Hematopoietic multipotent progenitor cell treated with erythropoietin and hydrocortisone succinate and interleukin-3 and kit ligand, for 17 days (in vitro differentiated cells): ENCODE measurements around the gene TBX18.

Experiments
- DNase-seq: peaks from one replicate; pipeline ENCODE4 v3.0.0-alpha.2; 2015; ENCODE audit warnings: low spot score

The TBX18 gene

DNA sequence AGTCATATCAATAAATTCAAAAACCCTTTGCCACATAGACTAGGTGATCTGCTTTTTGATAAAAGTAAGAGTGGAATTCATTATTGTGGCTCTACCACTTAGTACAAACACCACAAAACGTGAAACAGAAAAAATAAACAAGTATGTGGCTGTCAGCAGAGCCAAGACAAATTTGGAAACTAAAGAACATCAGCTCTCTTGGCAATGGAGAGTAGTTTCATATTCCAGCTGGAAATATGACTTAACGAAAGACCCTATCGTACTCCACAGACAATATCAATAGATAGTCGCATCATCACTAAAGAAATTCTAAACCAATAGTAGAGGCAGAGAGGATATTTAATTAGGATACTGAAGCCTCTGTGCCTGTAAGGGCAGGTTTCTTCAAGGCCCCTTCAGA is 20.8 kb downstream of the TBX18 start:
- DNase-seq, result no peak

DNA sequence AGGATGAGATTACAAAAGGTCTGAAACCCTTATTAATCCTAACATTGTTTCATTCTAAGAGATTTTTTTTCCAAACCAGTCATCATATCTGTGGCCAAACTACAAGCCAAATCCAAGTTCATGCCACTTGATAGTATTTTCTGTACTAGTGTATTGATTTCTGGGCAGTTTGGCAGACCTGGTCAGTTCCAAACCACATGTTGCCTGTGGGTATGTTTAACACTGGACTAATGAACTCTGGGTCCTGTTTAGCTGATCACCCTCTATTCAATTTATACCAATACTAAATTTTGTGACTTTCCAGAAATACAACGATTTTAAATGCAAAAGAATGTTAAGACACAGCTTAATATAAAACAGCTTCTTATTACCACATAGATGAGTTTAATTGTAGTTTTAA is 24.0 kb downstream of the TBX18 start:
- no peak for DNase-seq

DNA sequence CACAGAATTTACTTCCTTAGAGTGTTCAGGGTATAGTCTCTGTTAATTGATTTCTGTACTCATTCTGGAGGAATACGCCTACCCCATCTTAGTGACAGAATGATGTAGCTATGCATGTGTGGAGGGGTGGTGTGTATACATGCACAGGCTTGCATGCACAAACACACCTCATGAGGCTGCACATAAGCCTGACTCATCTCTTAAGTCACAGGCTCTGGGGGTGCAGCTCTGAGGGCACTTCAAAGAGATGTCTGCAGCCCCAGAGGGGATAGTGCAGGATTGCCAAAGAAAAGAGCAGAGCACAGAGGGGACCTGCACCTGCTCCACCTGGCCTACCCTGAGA is 24.6 kb downstream of the TBX18 start:
- DNase-seq, result no peak

DNA sequence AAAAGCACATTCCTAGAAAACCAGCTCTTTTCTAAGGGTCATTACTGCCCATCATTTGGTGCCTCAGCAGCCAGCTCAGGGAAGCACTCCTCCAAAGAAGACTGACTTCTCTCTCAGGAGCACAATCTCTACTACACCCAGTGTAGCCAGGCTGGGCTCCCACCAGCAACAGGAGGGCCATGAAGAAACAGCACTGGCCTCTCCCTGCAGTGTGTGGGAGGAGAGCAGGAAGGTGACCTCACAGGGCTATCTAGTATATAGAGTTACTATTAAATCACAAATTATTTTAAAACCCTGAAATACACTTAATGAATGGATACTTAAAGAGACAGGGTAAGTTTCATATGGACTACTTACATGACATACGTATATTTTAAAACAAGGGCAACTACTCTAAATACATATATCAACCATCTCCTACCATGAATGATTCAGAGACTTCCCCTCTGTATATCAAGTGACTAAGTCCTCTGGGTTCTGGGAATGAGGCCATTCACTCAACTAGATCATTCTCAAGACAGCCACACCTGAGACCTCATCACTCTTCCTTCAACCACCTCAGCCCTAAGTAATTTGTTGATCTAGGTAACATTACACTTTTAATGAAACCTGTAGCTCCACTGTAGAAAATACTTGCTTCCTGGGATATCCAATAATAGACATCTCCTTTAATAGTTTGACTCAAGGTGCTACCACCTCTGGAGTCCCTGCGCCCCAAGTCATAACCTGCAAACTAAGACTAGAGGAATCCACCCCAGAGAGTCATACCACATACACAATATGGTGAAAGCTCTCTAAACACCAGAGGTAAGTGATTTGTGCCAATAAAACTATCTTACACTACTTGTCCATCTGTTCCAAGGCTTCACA is 25.2 kb downstream of the TBX18 start:
- no peak for DNase-seq

DNA sequence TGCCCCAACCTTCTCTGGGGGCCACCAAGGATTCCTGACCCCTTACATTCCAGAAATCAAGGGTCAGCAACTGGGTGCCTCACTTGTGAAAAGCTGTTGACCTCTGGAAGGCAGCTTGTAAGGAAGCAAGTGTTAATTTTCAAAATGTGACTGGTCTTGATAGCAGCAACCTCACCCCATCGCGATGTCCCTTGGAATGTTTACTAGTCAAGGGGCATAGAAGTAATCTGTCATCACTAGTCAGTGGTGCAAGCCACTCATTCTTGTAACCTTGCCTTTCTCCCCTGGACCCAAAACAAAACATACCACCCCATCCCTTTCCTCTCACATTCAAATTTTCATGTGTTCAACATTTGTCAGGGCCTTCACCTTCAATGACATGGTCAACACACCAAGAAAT is 30.5 kb downstream of the TBX18 start:
- no peak for DNase-seq

DNA sequence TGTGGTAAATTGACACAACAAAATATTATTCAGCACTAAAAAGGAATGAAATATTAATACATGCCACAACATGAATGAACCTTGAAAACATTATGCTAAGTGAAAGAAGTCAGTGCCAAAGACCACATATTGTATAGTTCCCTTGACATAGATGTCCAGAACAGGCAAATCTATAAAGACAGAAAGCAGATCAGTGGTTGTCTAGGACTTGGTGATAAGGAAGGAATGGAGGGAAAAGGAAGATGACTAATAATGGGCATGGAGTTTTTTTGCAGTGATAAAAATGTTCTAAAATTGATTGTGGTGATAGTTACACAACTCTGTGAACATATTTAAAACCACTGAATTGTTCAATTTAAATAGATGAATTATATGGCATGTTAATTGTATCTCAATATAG is 32.5 kb downstream of the TBX18 start:
- DNase-seq, result no peak

DNA sequence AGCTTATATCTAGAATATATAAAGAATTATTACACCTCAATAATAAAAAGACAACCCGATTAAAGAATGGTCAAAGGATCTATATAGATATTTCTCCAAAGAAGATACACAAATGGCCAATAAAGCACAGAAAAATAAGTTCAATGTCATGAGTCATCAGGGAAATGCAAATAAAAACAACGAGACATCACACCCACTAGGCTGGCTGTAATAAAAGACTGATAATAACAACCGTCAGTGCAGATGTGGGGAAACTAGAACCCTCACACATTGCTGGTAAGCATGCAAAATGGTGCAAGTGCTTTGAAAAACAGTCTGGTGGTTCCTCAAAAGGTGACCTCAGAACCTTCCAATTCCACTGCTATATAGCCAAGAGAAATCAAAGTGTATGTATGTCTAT is 33.0 kb downstream of the TBX18 start:
- no peak for DNase-seq

DNA sequence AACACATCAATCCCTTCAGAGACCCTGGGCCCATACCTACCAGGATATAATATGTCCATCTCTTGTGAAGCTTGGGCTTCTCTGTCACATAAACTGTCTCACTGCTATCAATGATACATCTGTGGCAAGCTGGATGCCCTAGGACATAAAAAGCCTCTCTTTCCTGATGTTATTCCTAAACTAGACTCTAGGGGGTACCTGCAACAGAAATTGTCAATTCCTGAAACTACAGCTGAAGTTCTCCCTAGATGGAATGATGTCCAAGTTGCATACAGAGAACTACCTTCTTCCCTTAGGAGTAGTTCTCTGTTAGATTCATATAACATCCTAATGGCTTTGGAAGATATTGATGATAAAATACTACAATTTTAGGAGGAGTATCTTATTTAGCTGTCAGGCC is 35.8 kb downstream of the TBX18 start:
- no peak for DNase-seq

DNA sequence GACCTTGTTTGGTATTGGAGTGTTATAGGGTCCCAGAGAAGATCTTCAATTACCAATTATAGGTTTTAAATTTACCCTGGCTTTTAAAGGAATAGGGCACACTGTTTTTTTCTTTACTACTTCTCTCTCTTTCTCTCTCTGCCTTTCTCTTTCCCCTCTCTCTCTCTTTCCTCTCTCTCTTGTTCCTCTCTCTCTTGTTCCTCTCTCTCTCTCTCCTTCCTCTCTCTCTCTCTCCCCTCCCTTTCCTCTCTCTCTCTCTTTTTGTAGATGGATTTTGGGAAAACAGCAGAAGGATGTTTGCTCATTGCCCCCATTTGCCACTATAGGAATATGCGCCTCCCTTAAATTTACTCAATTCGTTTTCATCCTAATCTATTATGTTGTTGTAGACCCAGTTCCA is 45.2 kb downstream of the TBX18 start:
- no peak for DNase-seq

DNA sequence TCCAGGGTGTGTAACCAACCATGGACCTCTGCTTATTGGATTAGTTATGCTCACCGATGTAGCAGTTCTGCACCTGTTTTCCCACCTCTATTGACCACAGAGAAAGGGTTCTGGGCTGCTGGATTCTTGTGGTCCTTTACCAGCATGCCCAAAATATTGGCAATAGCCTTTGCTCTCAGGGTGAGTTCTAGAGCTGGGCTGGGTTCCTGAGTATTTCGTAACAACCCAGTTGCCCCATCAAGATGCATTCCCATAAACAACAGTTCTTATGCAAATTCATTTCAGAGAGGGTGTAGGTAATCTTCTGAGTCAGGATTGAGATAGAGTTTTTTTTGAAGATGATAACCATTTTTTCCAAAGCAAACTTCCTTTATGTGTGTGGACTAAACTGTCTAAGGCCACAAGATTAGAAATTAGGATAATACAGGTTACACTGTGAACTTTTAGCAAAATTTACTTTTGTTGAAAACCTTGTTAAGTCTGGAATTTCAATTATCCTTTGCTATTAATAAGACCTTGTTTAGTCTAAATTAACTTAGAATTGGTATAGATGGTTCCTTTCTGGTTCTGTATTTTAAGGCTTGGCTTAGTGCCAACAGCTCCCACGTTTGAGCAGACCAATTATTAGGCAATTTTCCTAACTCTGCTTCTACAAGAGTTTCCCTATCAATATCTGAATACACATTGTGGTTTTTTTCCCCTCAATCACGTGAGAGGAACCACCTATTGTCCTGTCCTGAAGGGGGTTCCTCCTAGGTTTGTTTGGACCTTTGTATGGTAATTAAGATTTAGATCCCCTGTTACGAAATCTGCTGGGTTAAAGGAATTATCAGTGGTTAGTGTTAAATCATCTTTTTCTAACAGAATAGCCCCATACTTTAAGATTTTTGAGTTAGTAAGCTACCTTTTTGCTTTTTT is 46.1 kb downstream of the TBX18 start:
- no peak for DNase-seq

DNA sequence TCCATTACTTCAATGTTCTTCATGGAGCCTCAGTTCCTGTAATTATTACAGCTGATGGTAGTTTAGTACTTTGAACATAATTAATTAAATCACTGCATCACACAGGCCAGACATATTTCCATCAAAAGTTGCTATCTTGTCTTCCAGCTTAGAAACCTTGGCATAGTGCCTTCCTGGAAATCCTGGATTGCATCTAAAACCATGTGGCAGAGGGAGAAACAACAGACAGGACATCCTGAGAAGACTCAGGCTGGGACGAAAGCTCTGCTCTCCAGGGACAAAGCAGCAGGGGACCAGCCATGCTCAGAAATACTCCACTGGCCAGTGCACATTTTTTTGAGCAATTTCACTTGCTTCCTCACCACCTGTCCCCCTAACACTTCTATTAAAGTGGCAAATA is 55.3 kb downstream of the TBX18 start:
- no peak for DNase-seq

DNA sequence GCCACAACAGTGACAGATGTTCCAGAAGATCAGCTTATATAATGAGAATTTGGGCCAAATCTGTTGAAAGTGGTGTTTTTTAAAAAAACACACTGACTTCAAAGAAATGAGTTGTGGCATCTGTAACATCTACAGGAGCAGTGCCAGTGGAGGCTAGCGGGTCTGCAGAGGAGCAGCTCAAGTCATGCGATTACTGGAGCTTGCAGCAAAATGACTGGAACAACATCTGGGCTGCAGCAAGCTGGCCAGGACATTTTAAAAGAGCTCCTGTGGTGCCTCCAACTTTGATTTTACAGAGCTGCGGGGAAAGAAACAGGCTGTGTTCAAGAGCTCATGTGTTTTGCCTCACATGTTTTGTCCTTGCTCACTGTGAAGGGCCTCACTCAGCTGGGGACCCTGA is 57.2 kb downstream of the TBX18 start:
- DNase-seq, result no peak

DNA sequence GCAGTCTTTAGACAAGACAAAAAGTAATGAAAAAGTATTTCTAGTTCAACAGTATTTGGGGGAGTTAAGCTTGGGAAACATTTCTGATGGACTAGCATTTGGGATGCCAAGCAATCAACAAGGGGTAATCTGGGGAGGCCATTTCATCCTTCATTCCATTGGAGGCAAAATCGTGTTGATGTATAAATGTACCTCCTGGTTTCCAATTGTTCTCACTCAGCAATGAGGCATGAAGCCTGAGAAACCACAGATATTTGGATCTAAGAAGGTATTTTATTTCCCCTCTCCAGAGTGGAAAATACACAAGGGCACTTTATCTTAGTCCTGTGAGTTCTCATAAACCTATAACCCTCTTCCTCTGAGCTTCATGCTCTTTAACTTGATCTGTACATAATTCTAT is 68.2 kb downstream of the TBX18 start:
- no peak for DNase-seq

DNA sequence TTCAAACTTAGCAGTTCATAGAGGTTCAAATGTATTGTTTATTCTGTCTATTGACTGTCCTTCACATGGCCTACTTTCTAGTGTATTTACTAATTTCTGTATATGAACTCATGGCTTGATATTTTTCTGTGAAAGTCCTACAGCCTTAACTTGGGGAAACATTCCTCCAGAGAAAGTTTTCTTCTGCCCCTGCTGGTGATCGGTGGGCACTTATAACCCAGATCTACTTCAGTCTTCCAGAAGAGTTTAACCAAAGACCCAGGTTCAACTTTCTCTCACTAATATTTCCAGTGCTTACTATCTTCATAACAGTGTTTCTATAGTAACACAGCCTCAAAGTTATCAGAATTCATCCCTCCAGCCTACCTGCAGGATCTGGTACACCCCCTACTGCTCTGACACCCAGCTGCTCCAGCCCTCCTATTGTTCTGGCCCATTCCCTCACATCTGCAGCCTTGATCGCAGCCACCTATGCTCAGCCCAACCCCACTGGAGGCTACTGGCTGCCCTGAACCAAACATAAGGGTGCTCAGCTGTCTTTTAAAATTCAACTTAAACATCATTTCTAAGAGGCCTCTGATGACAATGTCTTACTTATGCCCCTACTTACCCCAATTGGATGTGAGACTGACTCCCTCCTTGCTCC is 72.3 kb downstream of the TBX18 start:
- DNase-seq, result no peak

DNA sequence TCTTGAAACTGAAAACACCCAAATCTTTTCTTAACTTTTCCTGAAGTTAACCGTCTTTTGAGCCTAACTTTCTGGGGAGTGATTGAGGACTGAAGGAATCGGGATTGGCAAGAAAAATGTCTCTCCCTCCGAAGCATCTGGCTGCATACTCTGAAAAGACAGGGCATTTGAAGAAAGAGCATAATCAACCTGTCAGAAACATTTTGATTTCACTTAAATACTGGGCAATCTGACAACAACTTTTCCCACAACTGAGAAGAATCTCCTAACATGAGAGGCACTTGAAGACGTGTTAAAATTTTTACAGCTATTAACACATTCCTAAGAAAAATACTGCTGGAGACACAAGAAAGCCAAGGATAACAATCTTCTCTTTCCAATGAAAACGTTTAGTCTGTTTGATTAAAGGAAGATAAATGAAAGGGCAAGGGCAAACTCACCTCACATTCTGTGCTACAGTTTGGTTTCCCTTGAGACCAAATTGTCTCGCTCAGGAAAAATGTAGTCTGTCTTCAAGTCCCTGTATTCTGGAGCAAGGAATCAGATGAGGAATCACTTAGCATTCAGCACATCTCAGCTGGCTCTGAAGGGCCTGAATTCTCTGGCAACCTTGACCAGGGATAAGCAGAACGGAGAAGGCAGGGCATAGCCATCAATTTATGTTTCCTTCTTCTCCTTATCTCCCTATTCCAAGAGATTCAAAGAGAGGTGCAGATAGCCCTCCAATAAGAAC is 76.1 kb downstream of the TBX18 start:
- no peak for DNase-seq

DNA sequence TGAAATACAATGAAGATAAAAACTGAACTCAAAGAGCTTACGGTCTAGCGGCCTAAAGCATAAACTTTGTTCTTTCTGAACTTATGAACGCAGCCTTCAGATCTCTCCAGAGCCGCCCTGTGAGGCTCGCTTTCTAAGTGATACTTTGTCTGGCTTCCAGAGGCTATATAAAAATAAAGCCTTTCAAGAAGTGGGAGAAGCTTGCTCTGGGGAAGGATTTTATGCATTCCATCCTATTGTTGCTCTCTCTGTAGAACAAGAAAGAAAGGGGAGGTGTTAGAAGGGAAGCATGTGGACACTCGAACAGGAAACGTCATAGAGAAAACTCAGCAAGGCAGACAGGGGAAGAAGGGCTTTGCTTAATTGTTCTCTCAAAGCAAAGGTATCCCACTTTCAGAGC is 77.0 kb downstream of the TBX18 start:
- DNase-seq, result no peak

DNA sequence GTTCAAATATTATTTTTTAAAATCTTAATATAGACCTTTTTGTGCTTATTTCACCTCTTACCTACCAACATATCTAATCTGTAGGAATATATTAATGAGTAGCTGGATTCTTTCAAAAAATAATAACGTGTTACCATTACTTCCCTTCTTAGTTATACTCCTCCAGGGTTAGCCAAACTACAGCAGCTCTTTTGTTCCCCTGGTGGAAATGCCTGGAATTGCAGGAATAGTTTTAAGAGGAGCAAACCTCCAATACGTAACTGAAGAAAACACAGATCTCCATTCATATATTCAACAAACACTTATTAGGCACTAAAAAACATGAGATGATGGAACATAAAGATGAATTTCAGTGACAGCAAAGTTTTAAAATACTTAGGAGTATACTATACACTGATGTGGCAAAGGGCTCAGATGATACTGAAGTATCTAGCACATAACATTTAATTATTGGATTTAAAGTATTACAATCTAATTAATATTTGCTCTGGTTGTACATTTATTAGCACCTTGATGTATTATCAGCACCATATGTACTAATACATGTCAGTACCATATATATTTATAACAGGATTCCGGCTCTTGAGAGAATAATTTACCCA is 78.3 kb downstream of the TBX18 start:
- DNase-seq, result peak; percentile 6

DNA sequence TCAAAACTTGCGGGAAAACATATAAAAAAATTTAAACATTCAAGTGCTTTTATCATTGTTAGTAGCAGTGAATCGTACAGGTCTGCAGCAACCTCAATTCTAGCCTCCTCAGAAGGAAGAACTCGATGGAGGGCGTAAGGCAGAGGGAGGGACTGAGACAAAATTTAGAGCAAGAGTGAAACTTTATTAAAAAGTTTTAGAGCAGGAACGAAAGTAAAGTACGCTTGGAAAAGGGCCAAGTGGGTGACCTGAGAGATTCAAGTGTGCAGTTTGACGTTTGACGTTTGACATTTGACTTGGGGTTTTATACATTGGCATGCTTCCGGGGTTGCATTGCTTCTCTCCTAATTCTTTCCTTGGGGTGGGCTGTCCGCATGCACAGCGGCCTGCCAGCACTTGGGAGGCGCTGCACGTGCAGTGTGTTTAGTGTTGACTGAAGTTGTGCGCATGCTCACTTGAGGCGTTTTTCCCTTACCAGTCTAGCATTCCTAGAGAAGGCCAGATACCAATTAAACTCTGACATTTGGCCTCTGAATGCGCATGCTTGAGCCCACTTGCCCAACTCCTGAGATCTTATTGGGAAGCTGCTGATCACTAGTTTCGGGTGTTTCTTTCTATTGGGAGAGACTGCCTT is 82.6 kb downstream of the TBX18 start:
- no peak for DNase-seq

DNA sequence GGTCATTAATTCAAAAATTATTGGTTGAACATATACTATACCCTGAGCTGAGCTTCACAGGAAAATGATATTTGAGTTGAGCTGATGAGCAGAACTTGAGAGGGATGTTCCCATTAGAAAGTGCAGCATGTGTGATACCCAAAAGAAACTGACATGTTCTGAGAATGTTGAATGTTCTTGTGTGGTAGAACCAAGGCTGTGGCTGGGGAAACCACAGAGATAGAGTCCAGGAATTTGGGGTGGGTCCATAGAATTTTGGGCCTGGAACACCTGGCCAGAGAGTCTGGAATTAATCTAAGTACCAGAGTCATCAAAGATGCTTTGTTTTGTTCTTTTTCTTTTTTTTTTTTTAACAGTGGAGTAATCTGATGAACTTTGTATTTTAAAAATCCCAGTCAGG is 88.7 kb downstream of the TBX18 start:
- no peak for DNase-seq

DNA sequence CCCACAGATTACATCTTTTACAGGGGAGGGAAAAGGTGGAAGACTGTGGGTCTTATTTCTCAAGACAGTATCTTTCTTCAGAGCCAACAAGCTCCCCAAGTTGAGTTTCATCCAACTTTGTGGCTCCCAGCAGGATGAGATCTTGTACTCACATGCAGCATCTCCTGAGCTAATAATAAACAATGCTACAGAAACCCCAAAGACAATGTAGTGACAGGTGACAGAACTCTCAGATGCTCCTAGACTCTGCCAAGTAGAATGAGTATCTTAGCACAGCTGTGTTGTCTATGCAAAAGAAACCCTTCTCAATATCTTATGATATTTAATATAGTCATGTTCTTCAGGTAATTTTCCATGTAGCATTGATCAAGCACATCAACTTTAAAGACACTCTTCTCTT is 90.0 kb downstream of the TBX18 start:
- DNase-seq, result no peak

DNA sequence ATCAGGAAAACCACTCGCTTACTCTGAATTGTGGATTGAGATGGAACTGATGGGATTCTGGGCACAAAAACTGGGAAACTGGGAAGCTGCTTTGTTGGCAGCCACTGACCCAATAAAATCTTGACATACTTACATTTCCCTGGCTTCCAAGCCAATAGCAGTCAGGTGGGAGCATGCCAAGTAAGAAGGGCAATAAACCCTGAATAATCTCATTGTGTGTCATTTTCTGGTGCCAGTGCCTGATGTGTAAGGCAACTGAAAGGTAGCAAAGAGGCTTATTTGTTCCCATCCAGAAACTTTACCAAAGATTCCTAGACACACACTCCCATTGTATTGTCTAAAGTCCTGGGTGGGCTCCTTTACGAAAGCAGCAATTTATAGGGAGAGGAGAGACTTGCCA is 93.2 kb downstream of the TBX18 start:
- no peak for DNase-seq
